ENCODE measurements around the gene LTC4S. TPM values are rescaled to one million over a fixed set of nuclear protein-coding genes. Genes with fewer than 3 reads are reported as not detected.

Gene LTC4S
- total RNA-seq, 2 experiments from 2014 or later: 0.44 to 4.5 TPM

DNA sequence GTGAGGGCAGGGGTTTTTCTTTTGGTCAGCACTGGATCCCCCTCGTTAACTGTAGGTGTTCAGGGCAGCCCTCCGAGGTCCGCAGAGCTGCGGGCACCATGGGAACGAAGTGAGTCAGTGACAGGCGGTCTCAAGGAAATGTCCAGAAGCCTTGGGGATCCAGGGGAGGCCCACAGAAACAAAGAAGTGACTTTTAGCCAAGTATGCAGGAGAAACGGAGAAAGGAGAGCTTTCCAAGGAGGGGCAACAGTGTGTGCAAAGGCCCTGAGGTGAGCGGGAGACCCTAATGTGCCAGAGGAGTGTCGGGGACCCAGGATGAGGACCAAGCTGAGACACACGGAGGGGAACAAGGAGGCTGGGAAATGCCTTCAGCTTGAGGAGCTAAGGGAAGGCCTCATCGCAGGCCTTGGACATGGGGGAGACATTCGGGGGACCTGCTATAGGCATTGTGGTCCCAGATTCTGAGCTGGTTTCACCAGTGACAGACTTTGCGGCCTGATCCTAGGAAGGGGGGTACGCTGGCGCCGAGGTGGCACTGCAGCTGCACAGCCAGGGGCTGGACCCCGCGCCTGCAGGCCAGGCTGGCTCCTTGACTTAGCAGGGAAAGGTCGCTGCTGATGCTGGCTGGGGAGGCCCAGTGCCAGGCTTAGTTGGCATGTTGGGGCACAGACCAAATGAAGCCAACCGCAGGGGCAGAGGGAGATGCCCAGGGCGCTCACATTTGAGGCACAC is 3.3 kb downstream of the LTC4S start:
- Histone ChIP-seq H3K79me2 (ENCODE audit: insufficient read depth, low read depth, low read length) (no peaks in the 10 kb centered on the region), H3K4me3 (ENCODE audit: low read depth, low read length, poor library complexity, severe bottlenecking) (peak overlapping the region; percentile 70), H3K27ac (ENCODE audit: low read depth, low read length, poor library complexity, severe bottlenecking) (no peak overlapping the region), H3K9me2 (ENCODE audit: insufficient read depth, low read length) (no peaks in the 10 kb centered on the region), H3K9me3 (ENCODE audit: low read length) (no peaks in the 10 kb centered on the region), H3K36me3 (ENCODE audit: insufficient read depth, low read length) (peaks cover 35% of the 10 kb centered on the region; the same call in 1 of the 2 replicates), H4K20me1 (ENCODE audit: insufficient read depth, low read length) (no peaks in the 10 kb centered on the region), H3K4me2 (ENCODE audit: low read length) (peak overlapping the region; percentile 77), H2AFZ (ENCODE audit: low read length) (no peak overlapping the region), H3K4me1 (ENCODE audit: insufficient read depth, low read length, poor library complexity, severe bottlenecking) (peaks cover 28% of the 10 kb centered on the region)
- no TSS peak for BruUV-seq (replicated peaks)
- DNase-seq (ENCODE audit: low spot score): no peak
- TF ChIP-seq EZH2phosphoT487 (IDR thresholded peaks at IDR 0.05; ENCODE audit: borderline replicate concordance, low read depth, low read length): no peak
- TF ChIP-seq, protein P1, sequence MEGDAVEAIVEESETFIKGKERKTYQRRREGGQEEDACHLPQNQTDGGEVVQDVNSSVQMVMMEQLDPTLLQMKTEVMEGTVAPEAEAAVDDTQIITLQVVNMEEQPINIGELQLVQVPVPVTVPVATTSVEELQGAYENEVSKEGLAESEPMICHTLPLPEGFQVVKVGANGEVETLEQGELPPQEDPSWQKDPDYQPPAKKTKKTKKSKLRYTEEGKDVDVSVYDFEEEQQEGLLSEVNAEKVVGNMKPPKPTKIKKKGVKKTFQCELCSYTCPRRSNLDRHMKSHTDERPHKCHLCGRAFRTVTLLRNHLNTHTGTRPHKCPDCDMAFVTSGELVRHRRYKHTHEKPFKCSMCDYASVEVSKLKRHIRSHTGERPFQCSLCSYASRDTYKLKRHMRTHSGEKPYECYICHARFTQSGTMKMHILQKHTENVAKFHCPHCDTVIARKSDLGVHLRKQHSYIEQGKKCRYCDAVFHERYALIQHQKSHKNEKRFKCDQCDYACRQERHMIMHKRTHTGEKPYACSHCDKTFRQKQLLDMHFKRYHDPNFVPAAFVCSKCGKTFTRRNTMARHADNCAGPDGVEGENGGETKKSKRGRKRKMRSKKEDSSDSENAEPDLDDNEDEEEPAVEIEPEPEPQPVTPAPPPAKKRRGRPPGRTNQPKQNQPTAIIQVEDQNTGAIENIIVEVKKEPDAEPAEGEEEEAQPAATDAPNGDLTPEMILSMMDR (conservative IDR thresholded peaks at IDR 0.05; ENCODE audit: low read length): no peak
- intact Hi-C loops (cut with micrococcal nuclease; ENCODE audit: unreplicated experiment): loop anchor here (1.0 kb wide), 2 partner anchors 9 to 34 kb away; partner anchors contain the start of gene MGAT4B
- ChIA-PET POLR2A (no interaction called here), CTCF (ENCODE audit: unreplicated experiment) (no interaction called here)

DNA sequence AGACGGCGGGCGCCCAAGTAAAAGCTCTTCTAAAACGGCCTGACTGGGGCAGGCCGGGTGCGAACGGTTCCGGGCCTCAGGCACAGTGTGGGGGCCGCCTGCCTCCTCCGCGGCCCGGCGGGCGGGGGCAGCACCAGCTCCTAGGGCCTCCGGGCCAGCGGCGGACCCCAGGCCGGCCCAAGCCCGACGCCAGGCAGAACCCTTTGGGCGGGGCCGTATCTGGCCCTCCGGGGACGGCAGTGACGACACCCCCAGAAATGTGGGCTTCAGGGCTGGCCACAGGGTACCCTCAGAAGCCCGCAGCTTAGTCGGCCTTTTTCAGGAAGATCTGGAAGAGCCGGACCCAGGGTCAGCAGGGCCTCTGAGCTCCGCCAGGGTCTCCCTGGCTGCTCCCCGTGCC is 4.0 kb downstream of the LTC4S start:
- no peaks in the 10 kb centered on the region for H3K79me2 ChIP-seq (ENCODE audit: insufficient read depth, low read depth, low read length)
- H3K9me3 ChIP-seq (ENCODE audit: low read length): no peaks in the 10 kb centered on the region
- H3K4me2 ChIP-seq (ENCODE audit: low read length): no peak overlapping the region
- H3K36me3 ChIP-seq (ENCODE audit: insufficient read depth, low read length): peaks cover 35% of the 10 kb centered on the region; the same call in 1 of the 2 replicates
- ChIA-PET CTCF (ENCODE audit: unreplicated experiment) (no interaction called here), POLR2A (no interaction called here)
- TF ChIP-seq EZH2phosphoT487 (IDR thresholded peaks at IDR 0.05; ENCODE audit: borderline replicate concordance, low read depth, low read length): no peak
- TF ChIP-seq, protein P1 (conservative IDR thresholded peaks at IDR 0.05; ENCODE audit: low read length): no peak
- H3K9me2 ChIP-seq (ENCODE audit: insufficient read depth, low read length): no peaks in the 10 kb centered on the region
- H3K4me1 ChIP-seq (ENCODE audit: insufficient read depth, low read length, poor library complexity, severe bottlenecking): peaks cover 28% of the 10 kb centered on the region
- no peak for DNase-seq (ENCODE audit: low spot score)
- intact Hi-C loops (cut with micrococcal nuclease; ENCODE audit: unreplicated experiment): no loop called here
- TSS peak; percentile 65 for BruUV-seq (replicated peaks)
- H3K27ac ChIP-seq (ENCODE audit: low read depth, low read length, poor library complexity, severe bottlenecking): no peak overlapping the region
- H4K20me1 ChIP-seq (ENCODE audit: insufficient read depth, low read length): no peaks in the 10 kb centered on the region
- no peak overlapping the region for H2AFZ ChIP-seq (ENCODE audit: low read length)
- no peak overlapping the region for H3K4me3 ChIP-seq (ENCODE audit: low read depth, low read length, poor library complexity, severe bottlenecking)

GRCh38 chr5:179798144-179798770 is 4.5 kb downstream of the LTC4S start:
- POLR2A ChIA-PET: no interaction called here
- H3K36me3 ChIP-seq (ENCODE audit: insufficient read depth, low read length): peaks cover 35% of the 10 kb centered on the region; the same call in 1 of the 2 replicates

More at GRCh38 chr5:179798144-179798770, 4.5 kb downstream of the LTC4S start:
- H3K9me3 ChIP-seq (ENCODE audit: low read length): no peaks in the 10 kb centered on the region
- BruUV-seq (replicated peaks): no TSS peak
- no peak overlapping the region for H2AFZ ChIP-seq (ENCODE audit: low read length)
- DNase-seq (ENCODE audit: low spot score): no peak
- no peaks in the 10 kb centered on the region for H3K9me2 ChIP-seq (ENCODE audit: insufficient read depth, low read length)
- TF ChIP-seq, protein P1 (conservative IDR thresholded peaks at IDR 0.05; ENCODE audit: low read length): no peak
- TF ChIP-seq EZH2phosphoT487 (IDR thresholded peaks at IDR 0.05; ENCODE audit: borderline replicate concordance, low read depth, low read length): no peak
- H4K20me1 ChIP-seq (ENCODE audit: insufficient read depth, low read length): no peaks in the 10 kb centered on the region
- H3K27ac ChIP-seq (ENCODE audit: low read depth, low read length, poor library complexity, severe bottlenecking): no peak overlapping the region
- H3K4me1 ChIP-seq (ENCODE audit: insufficient read depth, low read length, poor library complexity, severe bottlenecking): peaks cover 28% of the 10 kb centered on the region
- CTCF ChIA-PET (ENCODE audit: unreplicated experiment): no interaction called here
- no peak overlapping the region for H3K4me2 ChIP-seq (ENCODE audit: low read length)
- H3K79me2 ChIP-seq (ENCODE audit: insufficient read depth, low read depth, low read length): no peaks in the 10 kb centered on the region
- intact Hi-C loops (cut with micrococcal nuclease; ENCODE audit: unreplicated experiment): no loop called here
- H3K4me3 ChIP-seq (ENCODE audit: low read depth, low read length, poor library complexity, severe bottlenecking): no peak overlapping the region
